MM.1S (cell line): ENCODE data around the gene OPRM1.

Source experiments
- DNase-seq: peaks from one replicate; pipeline ENCODE4 v3.0.0-alpha.2; 2015
- H2AFZ ChIP-seq: fragments of 300-600 bp; sonication (generic); 2 replicates; pipeline ENCODE4 v1.6.0; 2016; ENCODE audit warnings: antibody characterized with exemption, low read length
- H3F3A ChIP-seq: fragments of 300-600 bp; sonication (generic); 2 replicates; pipeline ENCODE4 v1.6.1; 2016; ENCODE audit warnings: mild to moderate bottlenecking, antibody characterized with exemption, low read length, moderate library complexity, mixed read lengths; ENCODE audit not compliant: insufficient read depth
- H3K27ac ChIP-seq: fragments of 300-600 bp; sonication (generic); 2 replicates; pipeline ENCODE4 v1.5.1; 2016; ENCODE audit warnings: mild to moderate bottlenecking, low read length
- H3K27me3 ChIP-seq: fragments of 300-600 bp; sonication (generic); replicated peaks from 2 replicates; pipeline ENCODE4 v1.6.0; 2016; ENCODE audit warnings: low read length; ENCODE audit not compliant: insufficient read depth
- H3K36me3 ChIP-seq: fragments of 300-600 bp; sonication (generic); replicated peaks from 2 replicates; pipeline ENCODE4 v1.6.1; 2016; ENCODE audit warnings: mild to moderate bottlenecking, low read length, mixed read lengths; ENCODE audit not compliant: insufficient read depth
- H3K4me1 ChIP-seq: fragments of 300-600 bp; sonication (generic); 2 replicates; pipeline ENCODE4 v1.6.1; 2016; ENCODE audit warnings: low read length, mixed read lengths
- H3K4me2 ChIP-seq: fragments of 300-600 bp; sonication (generic); 2 replicates; pipeline ENCODE4 v1.6.0; 2016; ENCODE audit warnings: low read depth, low read length
- H3K4me3 ChIP-seq: fragments of 300-600 bp; sonication (generic); 2 replicates; pipeline ENCODE4 v1.5.1; 2016; ENCODE audit warnings: low read length, mixed read lengths
- H3K79me2 ChIP-seq: fragments of 300-600 bp; sonication (generic); 2 replicates; pipeline ENCODE4 v1.6.1; 2016; ENCODE audit warnings: mixed run types, low read length, mixed read lengths
- H3K9ac ChIP-seq: fragments of 300-600 bp; sonication (generic); 2 replicates; pipeline ENCODE4 v1.6.1; 2016; ENCODE audit warnings: low read length, mixed read lengths
- H3K9me2 ChIP-seq: fragments of 300-600 bp; sonication (generic); replicated peaks from 2 replicates; pipeline ENCODE4 v1.6.1; 2016; ENCODE audit warnings: mild to moderate bottlenecking, low read length, mixed read lengths; ENCODE audit not compliant: insufficient read depth
- H3K9me3 ChIP-seq: fragments of 300-600 bp; sonication (generic); replicated peaks from 2 replicates; pipeline ENCODE4 v1.6.1; 2016; ENCODE audit warnings: mild to moderate bottlenecking, low read length, mixed read lengths; ENCODE audit not compliant: insufficient read depth
- H4K20me1 ChIP-seq: fragments of 300-600 bp; sonication (generic); 2 replicates; pipeline ENCODE4 v1.6.1; 2016; ENCODE audit warnings: mild to moderate bottlenecking, low read length, moderate library complexity, mixed read lengths; ENCODE audit not compliant: insufficient read depth
- EZH2 ChIP-seq: fragments of 300-600 bp; sonication (generic); optimal IDR thresholded peaks from 2 replicates; pipeline ENCODE3; 2017; ENCODE audit warnings: low read depth, mild to moderate bottlenecking, antibody characterized with exemption, low read length, mixed read lengths
- EZH2phosphoT487 ChIP-seq: fragments of 300-600 bp; sonication (generic); IDR thresholded peaks from 2 replicates; pipeline ENCODE4 v1.6.1; 2018; ENCODE audit warnings: antibody characterized with exemption, low read length
- TF ChIP-seq, protein P1 (sequence below): fragments of 300-600 bp; sonication (generic); IDR thresholded peaks from 2 replicates; pipeline ENCODE4 v1.5.1; 2016; ENCODE audit warnings: antibody characterized with exemption, low read length, mixed read lengths

Gene OPRM1

DNA sequence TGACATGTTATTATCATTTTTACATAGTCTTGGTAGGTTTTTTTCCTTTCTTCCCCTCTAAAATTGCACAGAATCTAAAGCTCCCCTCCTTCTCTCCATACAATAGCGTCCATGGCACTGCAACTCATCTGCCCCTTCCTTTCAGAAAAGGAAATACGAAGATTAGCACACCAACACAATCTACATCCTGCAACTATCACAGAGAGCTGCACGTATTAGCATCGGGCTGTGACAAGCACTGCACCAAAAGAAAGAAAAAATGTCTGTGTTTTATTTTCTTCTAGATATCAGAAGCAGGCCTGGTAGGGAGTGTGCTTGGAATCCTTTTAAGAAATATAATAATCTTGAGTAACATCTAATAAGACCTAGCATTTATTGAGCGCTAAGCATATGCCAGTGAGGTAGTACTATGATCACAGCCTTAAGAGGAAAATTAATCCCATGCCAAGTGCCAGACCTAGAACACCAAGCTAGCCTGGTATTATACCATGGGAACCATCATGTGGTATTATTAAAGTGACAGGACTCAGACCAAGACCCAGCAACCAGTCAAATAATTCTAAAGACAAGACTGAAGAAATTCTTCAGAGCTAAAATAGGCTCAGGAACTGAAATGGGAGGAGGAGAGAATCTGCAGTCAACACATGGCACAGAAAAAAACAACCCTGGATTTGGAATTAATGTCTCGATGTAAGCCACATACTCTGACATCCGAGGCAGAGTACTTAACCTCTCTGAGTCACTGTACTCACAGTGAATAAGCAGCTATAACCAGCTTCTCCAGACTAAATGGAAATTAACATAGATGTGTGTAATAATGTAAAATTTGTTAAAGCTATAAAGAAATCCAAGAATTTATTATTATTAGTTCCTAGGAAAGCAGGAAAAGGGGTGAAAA lies 193.2 kb downstream of the OPRM1 start:
- no peaks in the 10 kb centered on the region for H3K36me3 ChIP-seq
- no peak overlapping the region for H2AFZ ChIP-seq
- H3K4me3 ChIP-seq, result no peak overlapping the region
- no peaks in the 10 kb centered on the region for H3K9me2 ChIP-seq
- TF ChIP-seq EZH2, result no peak
- TF ChIP-seq, protein P1, sequence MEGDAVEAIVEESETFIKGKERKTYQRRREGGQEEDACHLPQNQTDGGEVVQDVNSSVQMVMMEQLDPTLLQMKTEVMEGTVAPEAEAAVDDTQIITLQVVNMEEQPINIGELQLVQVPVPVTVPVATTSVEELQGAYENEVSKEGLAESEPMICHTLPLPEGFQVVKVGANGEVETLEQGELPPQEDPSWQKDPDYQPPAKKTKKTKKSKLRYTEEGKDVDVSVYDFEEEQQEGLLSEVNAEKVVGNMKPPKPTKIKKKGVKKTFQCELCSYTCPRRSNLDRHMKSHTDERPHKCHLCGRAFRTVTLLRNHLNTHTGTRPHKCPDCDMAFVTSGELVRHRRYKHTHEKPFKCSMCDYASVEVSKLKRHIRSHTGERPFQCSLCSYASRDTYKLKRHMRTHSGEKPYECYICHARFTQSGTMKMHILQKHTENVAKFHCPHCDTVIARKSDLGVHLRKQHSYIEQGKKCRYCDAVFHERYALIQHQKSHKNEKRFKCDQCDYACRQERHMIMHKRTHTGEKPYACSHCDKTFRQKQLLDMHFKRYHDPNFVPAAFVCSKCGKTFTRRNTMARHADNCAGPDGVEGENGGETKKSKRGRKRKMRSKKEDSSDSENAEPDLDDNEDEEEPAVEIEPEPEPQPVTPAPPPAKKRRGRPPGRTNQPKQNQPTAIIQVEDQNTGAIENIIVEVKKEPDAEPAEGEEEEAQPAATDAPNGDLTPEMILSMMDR, result no peak
- no peak for TF ChIP-seq EZH2phosphoT487
- no peaks in the 10 kb centered on the region for H3F3A ChIP-seq
- no peaks in the 10 kb centered on the region for H3K9me3 ChIP-seq
- no peaks in the 10 kb centered on the region for H3K79me2 ChIP-seq
- H3K27me3 ChIP-seq, result no peaks in the 10 kb centered on the region
- H3K4me1 ChIP-seq, result no peaks in the 10 kb centered on the region
- H3K4me2 ChIP-seq, result no peak overlapping the region
- no peak for DNase-seq
- H3K9ac ChIP-seq, result no peak overlapping the region
- no peak overlapping the region for H3K27ac ChIP-seq
- H4K20me1 ChIP-seq, result no peaks in the 10 kb centered on the region

DNA sequence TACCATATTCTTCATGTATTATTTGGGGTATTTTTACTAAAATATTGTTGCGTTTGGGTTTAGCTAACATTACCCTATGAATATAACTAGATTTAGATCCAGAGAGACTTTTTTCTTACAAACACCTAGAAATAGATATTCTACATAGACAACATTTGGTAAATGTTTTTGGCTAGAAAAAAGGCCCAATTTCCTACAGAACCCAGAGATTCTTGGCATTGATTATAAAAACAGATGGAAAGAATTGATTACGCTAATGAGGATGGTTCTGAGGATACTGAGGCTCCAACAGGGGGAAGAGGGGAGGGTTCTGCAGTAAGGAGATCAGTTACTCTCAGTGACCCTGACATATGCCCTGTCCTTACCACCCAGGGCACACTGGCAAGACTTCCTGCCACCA lies 194.3 kb downstream of the OPRM1 start:
- Histone ChIP-seq H3K27ac (no peak overlapping the region), H3F3A (no peaks in the 10 kb centered on the region), H3K36me3 (no peaks in the 10 kb centered on the region), H4K20me1 (no peaks in the 10 kb centered on the region), H2AFZ (no peak overlapping the region), H3K27me3 (no peaks in the 10 kb centered on the region), H3K9me2 (no peaks in the 10 kb centered on the region), H3K4me2 (no peak overlapping the region), H3K4me1 (no peaks in the 10 kb centered on the region), H3K79me2 (no peaks in the 10 kb centered on the region), H3K4me3 (no peak overlapping the region), H3K9me3 (no peaks in the 10 kb centered on the region), H3K9ac (no peak overlapping the region)
- TF ChIP-seq EZH2, result no peak
- TF ChIP-seq, protein P1, result no peak
- TF ChIP-seq EZH2phosphoT487, result no peak
- DNase-seq, result no peak

DNA sequence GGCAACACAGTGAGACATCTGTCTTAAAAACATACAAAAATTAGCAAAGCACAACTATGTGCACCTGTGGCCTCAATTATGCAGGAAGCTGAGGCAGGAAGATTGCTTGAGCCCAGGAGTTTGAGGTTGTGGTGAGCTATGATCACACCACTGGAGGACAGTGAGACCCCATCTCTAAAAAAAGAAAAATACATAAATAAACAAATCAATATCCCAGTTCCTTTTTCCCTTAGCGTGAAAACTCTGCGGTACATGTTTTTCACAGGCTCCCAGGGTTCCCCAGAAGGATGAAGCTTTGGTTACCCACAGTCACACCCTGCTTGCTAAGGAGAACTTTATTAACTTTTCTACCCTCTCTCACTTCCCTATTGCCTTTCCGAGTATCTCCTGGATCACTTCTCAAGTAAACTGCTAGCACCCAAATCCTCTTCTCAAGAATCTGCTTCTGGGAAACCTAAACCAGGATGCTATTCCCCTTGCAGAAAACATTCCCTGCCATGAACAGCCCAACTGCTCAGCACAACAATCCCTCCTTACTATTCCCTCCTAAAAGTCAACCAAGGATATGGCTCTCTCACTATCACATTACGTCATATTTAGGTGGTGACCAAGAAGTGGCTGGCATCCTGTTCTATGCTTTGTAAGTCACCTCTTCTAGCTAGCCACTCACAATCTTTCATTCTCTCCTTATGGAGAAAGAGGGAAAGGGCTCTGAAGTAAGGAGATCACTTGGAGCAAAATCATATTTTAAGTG lies 195.2 kb downstream of the OPRM1 start:
- Histone ChIP-seq H2AFZ (no peak overlapping the region), H3K9me3 (no peaks in the 10 kb centered on the region), H3K79me2 (no peaks in the 10 kb centered on the region), H3K9ac (no peak overlapping the region), H4K20me1 (no peaks in the 10 kb centered on the region), H3F3A (no peaks in the 10 kb centered on the region), H3K36me3 (no peaks in the 10 kb centered on the region), H3K4me2 (no peak overlapping the region), H3K4me1 (no peaks in the 10 kb centered on the region), H3K4me3 (no peak overlapping the region), H3K27me3 (no peaks in the 10 kb centered on the region), H3K27ac (no peak overlapping the region), H3K9me2 (no peaks in the 10 kb centered on the region)
- TF ChIP-seq, protein P1, result no peak
- TF ChIP-seq EZH2 (no peak), EZH2phosphoT487 (no peak)
- DNase-seq, result no peak
